HL-60 (cell line): ENCODE data around the gene RUNX1.

Experiments used
- DNase-seq, 2 experiments: peaks; one replicate each; pipeline ENCODE4 v3.0.0-alpha.2; 2010 to 2020; ENCODE audit warnings: low read depth in 1 of 2, low spot score in 1 of 2
- H3K27ac ChIP-seq: fragments of 250-450 bp; sonication (Bioruptor Pico); replicated peaks from 2 replicates; pipeline ENCODE4 v1.5.1; 2020; ENCODE audit warnings: mild to moderate bottlenecking, moderate library complexity
- H3K27me3 ChIP-seq: fragments of 250-450 bp; sonication (Bioruptor Pico); 2 replicates; pipeline ENCODE4 v1.5.1; 2021; ENCODE audit warnings: mild to moderate bottlenecking, moderate library complexity; ENCODE audit not compliant: insufficient read depth, poor library complexity, severe bottlenecking
- H3K4me3 ChIP-seq: replicated peaks from 2 replicates; pipeline ENCODE4 v1.5.1; 2011; ENCODE audit warnings: mild to moderate bottlenecking, control low read depth, low read length; ENCODE audit not compliant: insufficient read depth
- CTCF ChIP-seq: IDR thresholded peaks from one replicate; pipeline ENCODE4 v1.5.1; 2011; ENCODE audit warnings: low read length, control low read depth, inconsistent platforms; ENCODE audit not compliant: insufficient read depth
- GABPA ChIP-seq: IDR thresholded peaks from 2 replicates; pipeline ENCODE4 v1.6.1; 2012; ENCODE audit warnings: low read depth
- POLR2AphosphoS5 ChIP-seq: IDR thresholded peaks from 2 replicates; pipeline ENCODE4 v1.6.1; 2012; ENCODE audit warnings: low read depth
- REST ChIP-seq: IDR thresholded peaks from 2 replicates; pipeline ENCODE4 v1.6.1; 2012; ENCODE audit warnings: low read depth; ENCODE audit not compliant: insufficient replicate concordance
- SPI1 ChIP-seq: IDR thresholded peaks from 2 replicates; pipeline ENCODE4 v1.6.1; 2012; ENCODE audit warnings: low read depth, mild to moderate bottlenecking, borderline replicate concordance

RUNX1 gene

GRCh38 chr21:34833465-34833864 is 215.6 kb downstream of the RUNX1 start:
- TF ChIP-seq GABPA (no peak), SPI1 (no peak), POLR2AphosphoS5 (no peak), CTCF (no peak), REST (no peak)
- Histone ChIP-seq H3K27me3 (no peaks in the 10 kb centered on the region), H3K27ac (no peak overlapping the region), H3K4me3 (no peak overlapping the region)
- DNase-seq = no peak

DNA sequence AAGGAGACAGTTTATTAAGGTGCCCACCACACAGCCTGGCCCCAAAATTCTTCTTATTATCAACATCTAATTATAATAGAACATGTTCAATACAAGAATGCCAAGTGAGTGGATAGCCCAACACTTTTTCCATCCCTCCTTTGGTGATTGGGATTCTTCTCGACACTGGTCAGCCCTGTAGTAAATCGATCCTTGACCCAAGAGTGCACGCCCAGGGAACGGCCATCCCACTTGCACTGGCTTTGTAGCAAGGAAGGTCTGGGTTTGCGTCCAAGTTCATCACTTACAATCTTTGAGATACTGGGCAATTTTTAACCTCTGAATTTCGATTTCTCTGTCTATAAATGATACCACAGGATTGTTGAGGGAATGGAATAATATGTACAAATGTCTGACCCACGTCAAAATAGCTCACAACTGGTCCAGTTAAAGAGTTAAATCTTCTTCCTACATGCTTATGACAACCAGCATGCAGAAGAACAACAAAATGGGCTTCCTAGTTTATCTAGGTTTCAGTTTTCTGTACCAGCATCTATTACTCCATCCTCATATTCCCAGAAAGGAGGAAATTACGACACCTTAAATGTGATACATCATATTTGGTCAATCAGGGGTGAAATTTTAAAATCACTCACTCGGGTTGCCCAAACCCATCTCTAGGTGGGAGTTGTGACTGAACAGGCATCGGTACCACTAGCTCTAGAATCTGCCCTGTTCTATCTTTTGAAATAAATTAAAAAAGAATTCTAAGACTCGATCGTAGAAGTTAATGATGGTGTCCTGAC is 218.5 kb downstream of the RUNX1 start:
- no peak for TF ChIP-seq POLR2AphosphoS5
- no peak for TF ChIP-seq GABPA
- TF ChIP-seq CTCF = no peak
- no peak for TF ChIP-seq SPI1
- TF ChIP-seq REST = no peak
- Histone ChIP-seq H3K27ac (no peak overlapping the region), H3K27me3 (no peaks in the 10 kb centered on the region), H3K4me3 (no peak overlapping the region)
- no peak for DNase-seq

GRCh38 chr21:34827445-34828235 is 221.5 kb downstream of the RUNX1 start:
- TF ChIP-seq REST (no peak), SPI1 (no peak), POLR2AphosphoS5 (no peak), GABPA (no peak), CTCF (no peak)
- no peak for DNase-seq
- H3K27ac ChIP-seq = no peak overlapping the region; the same call in 1 of the 2 replicates
- H3K27me3 ChIP-seq = no peaks in the 10 kb centered on the region
- no peak overlapping the region for H3K4me3 ChIP-seq
